HuH-7.5 (cell line): ENCODE measurements around the gene SPAG17.

Experiments used
- DNase-seq: peaks from one replicate; pipeline ENCODE4 v3.0.0; 2011; ENCODE audit warnings: low spot score

The SPAG17 gene

GRCh38 chr1:118075116-118075515, 109.9 kb downstream of the SPAG17 start:
- no peak for DNase-seq

- DNase-seq = no peak
Measured at GRCh38 chr1:118073648-118074435, 111.2 kb downstream of the SPAG17 start.

DNA sequence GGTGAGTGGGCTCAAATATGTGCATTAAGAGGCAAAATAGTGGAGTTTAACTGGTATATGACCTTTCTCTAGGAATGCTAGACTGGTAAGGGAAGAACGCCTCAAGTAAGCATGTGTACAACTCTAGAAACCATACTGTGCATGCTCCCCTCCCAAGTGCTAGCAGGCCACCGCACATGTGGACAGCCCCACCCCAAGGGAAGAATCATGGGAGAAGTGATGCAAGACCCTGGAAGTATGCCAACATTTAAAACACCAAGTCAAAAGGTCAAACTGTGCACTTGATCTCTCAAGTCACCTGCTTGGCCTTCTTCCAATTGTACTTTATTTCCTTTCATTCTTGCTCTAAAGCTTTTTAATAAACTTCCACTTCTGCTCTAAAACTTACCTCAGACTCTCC, 135.0 kb downstream of the SPAG17 start:
- no peak for DNase-seq

GRCh38 chr1:118047650-118048224, 137.3 kb downstream of the SPAG17 start:
- no peak for DNase-seq

DNA sequence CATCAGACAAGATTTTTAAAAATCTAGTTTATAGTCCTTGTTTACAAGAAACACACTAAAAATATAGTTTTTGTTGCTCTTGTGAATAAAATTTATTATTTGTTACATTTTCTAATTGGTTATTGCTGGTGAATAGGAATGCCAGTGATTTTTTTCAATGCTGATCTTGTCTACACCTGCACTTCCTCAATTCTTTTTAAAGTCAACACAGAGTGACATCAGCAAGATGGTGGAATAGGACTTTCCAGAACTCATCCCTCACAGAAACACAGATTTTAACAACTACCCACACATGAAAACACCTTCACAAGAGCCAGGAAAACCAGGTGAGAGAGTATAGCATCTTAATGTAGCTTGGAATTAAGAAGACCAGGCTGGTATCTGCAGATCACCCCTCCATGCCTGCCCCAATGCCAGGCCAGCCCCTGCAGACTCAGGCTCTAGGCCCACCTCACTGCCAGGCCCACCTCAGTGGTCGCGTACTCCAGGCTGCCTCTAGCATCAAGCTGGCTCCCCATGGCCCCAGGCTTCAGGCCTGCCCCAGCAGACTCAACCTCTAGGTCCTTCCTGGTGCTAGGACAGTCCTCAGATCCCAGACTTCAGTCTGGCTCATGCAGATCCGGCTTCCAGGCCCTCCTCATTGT, 137.9 kb downstream of the SPAG17 start:
- no peak for DNase-seq

GRCh38 chr1:118043624-118044023, 141.4 kb downstream of the SPAG17 start:
- no peak for DNase-seq

DNA sequence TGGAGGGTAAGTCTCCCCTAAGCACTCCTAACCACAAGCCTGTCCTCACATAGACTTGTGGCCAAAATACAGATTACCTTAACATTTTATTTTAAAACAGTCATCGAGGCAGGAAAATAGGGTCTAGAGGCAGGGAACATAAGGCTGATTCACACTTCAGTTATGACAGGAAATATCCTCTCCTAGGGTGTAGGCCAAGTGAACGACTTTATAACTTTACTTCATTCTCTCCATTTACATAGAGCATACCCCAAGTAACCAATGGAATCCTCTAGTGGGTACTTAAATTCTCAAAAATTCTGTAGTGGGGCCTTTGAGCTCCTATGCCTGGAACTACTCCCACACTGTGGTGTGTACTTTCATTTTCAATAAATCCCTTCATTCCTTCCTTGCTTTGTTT, 142.5 kb downstream of the SPAG17 start:
- DNase-seq = no peak

GRCh38 chr1:118039170-118039569, 145.9 kb downstream of the SPAG17 start:
- no peak for DNase-seq

DNA sequence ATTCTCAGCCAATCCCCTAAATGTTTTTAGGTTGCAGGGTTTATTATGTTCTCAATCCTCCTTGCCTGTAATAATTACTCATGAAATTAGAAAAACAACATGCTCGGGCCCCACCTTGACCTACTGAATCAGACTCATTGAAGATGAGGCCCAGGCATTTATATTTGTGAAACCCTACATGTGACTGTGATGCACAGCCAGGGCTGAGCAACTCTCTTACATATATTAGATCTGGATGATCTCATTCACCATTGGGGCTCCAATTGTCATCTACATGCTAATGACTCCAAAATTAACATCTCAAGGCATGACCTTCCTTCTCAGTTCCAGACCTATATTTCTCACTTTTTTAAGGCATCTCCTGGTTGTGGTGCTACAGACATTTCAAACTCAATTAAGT, 152.1 kb downstream of the SPAG17 start:
- DNase-seq = no peak

DNA sequence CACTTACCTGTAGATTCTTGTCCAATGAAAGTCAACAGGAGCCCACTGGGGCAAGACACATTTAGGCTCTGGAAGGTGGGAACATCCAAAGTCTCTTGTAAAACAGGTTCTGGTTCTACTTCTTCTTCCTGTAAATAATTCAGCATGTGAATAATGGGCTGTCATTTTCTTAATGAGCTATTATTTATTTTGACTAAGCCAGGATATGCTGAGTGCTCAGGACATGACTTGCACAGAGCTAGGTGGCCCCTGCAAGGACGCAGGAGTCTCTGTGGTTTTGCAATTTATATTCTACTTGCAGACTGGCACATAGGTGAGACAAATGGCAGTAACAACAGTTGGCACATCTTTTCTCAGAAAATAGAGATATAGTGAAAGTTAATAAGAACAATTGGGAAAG, 156.8 kb downstream of the SPAG17 start:
- DNase-seq = no peak

DNA sequence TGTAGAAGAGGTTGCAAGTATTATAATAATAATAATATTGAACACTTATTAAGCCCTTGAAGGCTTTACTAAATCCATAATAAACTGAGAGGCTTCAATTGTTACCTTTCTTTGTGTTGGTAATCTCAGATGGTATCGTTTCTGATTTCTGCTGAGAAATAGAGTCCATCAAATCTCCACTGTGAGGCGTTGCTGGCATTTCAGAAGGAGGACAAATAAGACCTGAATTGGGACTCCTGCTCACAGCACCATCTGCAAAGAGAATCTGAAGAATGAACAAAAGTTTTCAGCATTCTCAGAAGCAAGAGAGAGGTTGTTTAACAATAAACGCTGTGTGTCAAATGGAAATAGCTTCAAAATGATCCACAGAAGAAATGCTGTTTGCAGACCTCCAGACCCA, 161.8 kb downstream of the SPAG17 start:
- DNase-seq = no peak

- DNase-seq = no peak
Measured at GRCh38 chr1:118021668-118022067, 163.4 kb downstream of the SPAG17 start.

DNA sequence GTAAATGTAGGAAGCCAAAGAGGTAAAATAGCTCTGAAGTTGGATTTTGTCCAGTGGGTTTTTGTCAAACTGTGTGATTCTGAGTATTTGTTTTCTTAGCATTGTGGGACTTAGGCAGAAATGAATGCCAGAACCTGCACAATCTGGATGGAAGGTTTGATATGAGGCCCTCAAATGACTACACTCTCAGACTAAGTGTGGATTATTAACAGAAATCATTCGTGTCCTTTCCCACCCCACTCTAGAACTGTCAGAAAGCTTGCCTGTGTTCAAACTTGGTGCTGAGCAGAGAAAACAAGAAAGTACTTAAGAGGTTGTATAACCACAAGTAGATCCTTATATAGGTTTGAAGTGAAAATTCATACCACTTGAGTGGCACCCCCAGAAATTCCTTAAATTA, 167.0 kb downstream of the SPAG17 start:
- DNase-seq = no peak

DNA sequence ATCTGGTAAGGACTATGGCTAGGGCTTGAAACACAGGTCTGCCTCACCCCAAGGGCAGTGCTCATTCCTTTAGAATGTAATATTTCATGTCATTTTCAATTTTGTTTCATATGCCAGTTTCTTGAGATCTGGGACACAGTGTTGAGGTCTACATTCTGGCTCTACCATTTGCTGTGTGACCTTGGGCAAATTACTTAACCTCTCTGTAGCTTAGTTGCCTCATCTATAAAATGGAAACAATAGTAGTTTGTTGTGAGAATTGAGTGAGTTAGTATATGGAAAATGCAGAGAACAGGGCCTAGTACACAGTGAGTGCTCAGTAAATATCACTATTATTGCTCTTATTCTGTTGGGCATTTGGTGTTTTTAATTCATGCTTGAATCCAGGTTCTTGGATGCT, 171.1 kb downstream of the SPAG17 start:
- no peak for DNase-seq

DNA sequence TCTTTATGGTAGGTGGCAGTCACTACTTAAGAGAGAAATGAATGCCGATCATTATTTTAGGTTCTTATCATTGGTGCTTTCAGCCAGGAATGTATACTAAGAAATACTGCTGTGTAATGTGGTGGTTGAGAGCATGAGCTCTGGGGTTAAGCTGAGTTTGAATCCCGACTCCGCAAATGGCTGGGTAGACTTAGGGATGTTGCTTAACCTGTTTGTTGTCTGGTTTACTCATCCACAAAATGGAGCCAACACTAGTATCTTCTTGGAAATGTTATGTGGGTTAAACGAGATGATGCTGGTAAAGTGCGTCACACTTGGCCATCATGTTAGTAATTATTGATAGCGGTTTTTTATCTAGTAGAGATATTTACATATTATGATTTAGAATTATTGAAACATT, 171.7 kb downstream of the SPAG17 start:
- no peak for DNase-seq

DNA sequence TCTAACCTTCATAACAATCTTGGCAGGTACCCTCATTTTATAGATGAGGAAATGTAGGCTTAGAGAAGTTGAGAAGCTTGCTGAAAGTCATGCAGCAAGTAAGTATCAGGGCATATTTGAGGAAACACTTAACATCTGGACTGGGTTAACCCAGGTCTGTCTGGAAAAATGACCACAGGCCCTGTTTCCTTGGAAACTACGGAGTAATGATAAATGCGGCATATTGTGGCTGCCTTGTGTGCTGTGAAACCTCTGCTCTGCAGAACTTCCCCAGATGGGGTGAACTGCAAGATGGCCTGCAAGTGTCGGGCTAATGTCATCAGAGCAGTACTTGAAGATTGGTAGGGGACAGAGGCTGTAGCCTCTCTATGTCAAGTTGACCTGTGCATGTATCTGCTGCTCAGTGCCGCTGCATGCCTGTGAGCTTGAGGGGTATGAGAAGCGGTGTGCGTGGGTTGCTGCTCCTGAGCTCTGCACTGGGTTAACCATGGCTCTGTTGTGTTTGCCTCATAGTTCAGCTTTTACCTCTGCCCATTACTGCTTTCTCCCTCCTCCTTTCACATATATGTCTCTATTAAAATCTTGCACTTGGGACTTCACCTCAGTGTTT, 172.4 kb downstream of the SPAG17 start:
- DNase-seq = no peak

- no peak for DNase-seq
Measured at GRCh38 chr1:118008011-118008410, 177.0 kb downstream of the SPAG17 start.

GRCh38 chr1:118007391-118007790, 177.6 kb downstream of the SPAG17 start:
- DNase-seq = no peak

- DNase-seq = no peak
Measured at GRCh38 chr1:118004312-118004711, 180.7 kb downstream of the SPAG17 start.

GRCh38 chr1:117985973-117986372, 199.1 kb downstream of the SPAG17 start:
- DNase-seq = no peak

- no peak for DNase-seq
Measured at GRCh38 chr1:117985239-117985638, 199.8 kb downstream of the SPAG17 start.

- no peak for DNase-seq
Measured at GRCh38 chr1:117981455-117982192, 203.4 kb downstream of the SPAG17 start.
